SK-N-SH (cell line): ENCODE measurements around the gene IFI6. TPM values are rescaled to one million over a fixed set of nuclear protein-coding genes. Genes with fewer than 3 reads are reported as not detected.

Source experiments
- CTCF ChIA-PET: fragments of 300-600, 350-600 bp; formaldehyde crosslinking; extraction: SDS; loops from one replicate; lab custom pipeline; 2021; lab: Yijun Ruan, JAX
- POLR2A ChIA-PET: fragments of 350-600 bp; sonication (Branson Sonifier 250); formaldehyde crosslinking; extraction: SDS; loops from one replicate; lab custom pipeline; 2020; ENCODE audit warnings: antibody characterized with exemption, inconsistent platforms; lab: Yijun Ruan, JAX
- DNase-seq: peaks from one replicate; pipeline ENCODE4 v3.0.0; 2012
- H2AFZ ChIP-seq: fragments of 200-600 bp; sonication (generic); 2 replicates; pipeline ENCODE4 v1.8.1; 2016; ENCODE audit warnings: antibody characterized with exemption, mild to moderate bottlenecking, low read depth
- H3F3A ChIP-seq: fragments of 200-600 bp; sonication (generic); replicated peaks from 2 replicates; pipeline ENCODE3; 2016; ENCODE audit warnings: antibody characterized with exemption, mild to moderate bottlenecking; ENCODE audit not compliant: insufficient read depth
- H3K27ac ChIP-seq, 2 experiments: fragments of 200-500 bp in 1 of 2; fragments of 200-600 bp in 1 of 2; sonication (Bioruptor generic) in 1 of 2; sonication (generic), shearing (Covaris generic) in 1 of 2; 2 replicates each; pipeline versions ENCODE4 v1.5.1 to v1.6.1; 2014 to 2016; ENCODE audit warnings: low read depth in 2 of 2, inconsistent platforms in 1 of 2, low read length in 1 of 2, mild to moderate bottlenecking in 1 of 2, mixed read lengths in 1 of 2
- H3K27me3 ChIP-seq: fragments of 200-600 bp; sonication (generic), shearing (Covaris generic); 2 replicates; pipeline ENCODE4 v1.6.1; 2016; ENCODE audit warnings: mixed run types; ENCODE audit not compliant: insufficient read depth
- H3K36me3 ChIP-seq, 2 experiments: fragments of 200-500 bp in 1 of 2; fragments of 200-600 bp in 1 of 2; sonication (Bioruptor generic) in 1 of 2; sonication (generic) in 1 of 2; replicated peaks in 1 of 2; 2 replicates each; pipeline versions ENCODE3 to v1.5.1; 2014 to 2016; ENCODE audit warnings: low read length in 1 of 2, mild to moderate bottlenecking in 1 of 2; ENCODE audit not compliant: insufficient read depth in 2 of 2, control insufficient read depth in 1 of 2
- H3K4me1 ChIP-seq, 2 experiments: fragments of 200-500 bp in 1 of 2; fragments of 200-600 bp in 1 of 2; sonication (Bioruptor generic) in 1 of 2; sonication (generic), shearing (Covaris generic) in 1 of 2; 2 replicates each; pipeline versions ENCODE4 v1.5.1 to v1.6.1; 2014 to 2016; ENCODE audit warnings: low read depth in 1 of 2, low read length in 1 of 2, mixed run types in 1 of 2; ENCODE audit not compliant: insufficient read depth in 2 of 2, control insufficient read depth in 1 of 2
- H3K4me2 ChIP-seq: fragments of 200-600 bp; sonication (generic), shearing (Covaris generic); 2 replicates; pipeline ENCODE4 v1.6.1; 2017; ENCODE audit warnings: mixed run types
- H3K4me3 ChIP-seq, 2 experiments: fragments of 200-500 bp in 1 of 2; fragments of 200-600 bp in 1 of 2; sonication (Bioruptor generic) in 1 of 2; sonication (generic), shearing (Covaris generic) in 1 of 2; 2 replicates each; pipeline versions ENCODE4 v1.5.1 to v1.8.1; 2014 to 2016; ENCODE audit warnings: low read depth in 2 of 2, inconsistent platforms in 1 of 2, low read length in 1 of 2, mild to moderate bottlenecking in 1 of 2, mixed read lengths in 1 of 2, moderate library complexity in 1 of 2
- H3K79me2 ChIP-seq: fragments of 200-600 bp; sonication (generic); 2 replicates; pipeline ENCODE4 v1.8.1; 2017; ENCODE audit warnings: mild to moderate bottlenecking; ENCODE audit not compliant: insufficient read depth
- H3K9ac ChIP-seq: fragments of 200-600 bp; sonication (generic); 2 replicates; pipeline ENCODE4 v1.6.1; 2017; ENCODE audit warnings: mixed run types
- H3K9me2 ChIP-seq: fragments of 200-600 bp; sonication (generic); 2 replicates; pipeline ENCODE4 v1.6.1; 2017; ENCODE audit warnings: mixed run types
- H3K9me3 ChIP-seq: fragments of 200-600 bp; sonication (generic); 2 replicates; pipeline ENCODE4 v1.6.1; 2017; ENCODE audit warnings: mixed run types, mild to moderate bottlenecking, moderate library complexity
- H4K20me1 ChIP-seq: fragments of 200-600 bp; sonication (generic); 2 replicates; pipeline ENCODE4 v1.6.1; 2017; ENCODE audit warnings: mild to moderate bottlenecking, mixed run types; ENCODE audit not compliant: insufficient read depth
- CHD2 ChIP-seq: fragments of 150-350 bp; IDR thresholded peaks from 2 replicates; pipeline ENCODE4 v1.6.1; 2018; ENCODE audit warnings: low read length; ENCODE audit not compliant: partially characterized antibody
- ELF1 ChIP-seq: IDR thresholded peaks from 2 replicates; pipeline ENCODE4 v1.4.0; 2012
- FOSL2 ChIP-seq: IDR thresholded peaks from 2 replicates; pipeline ENCODE4 v1.4.0; 2012; ENCODE audit warnings: low read depth, mild to moderate bottlenecking, moderate library complexity, borderline replicate concordance
- NFIC ChIP-seq: IDR thresholded peaks from 2 replicates; pipeline ENCODE4 v1.4.0; 2012; ENCODE audit warnings: borderline replicate concordance
- NRF1 ChIP-seq: IDR thresholded peaks from 2 replicates; pipeline ENCODE4 v1.6.1; 2012; ENCODE audit warnings: low read depth, mild to moderate bottlenecking, low read length
- POLR2AphosphoS5 ChIP-seq: IDR thresholded peaks from 2 replicates; pipeline ENCODE4 v1.6.1; 2012; ENCODE audit warnings: low read depth, low read length
- RCOR1 ChIP-seq: fragments of 150-350 bp; IDR thresholded peaks from 2 replicates; pipeline ENCODE4 v1.6.1; 2017; ENCODE audit warnings: antibody characterized with exemption, low read length
- TCF12 ChIP-seq: IDR thresholded peaks from 2 replicates; pipeline ENCODE4 v1.4.0; 2012
- USF1 ChIP-seq: IDR thresholded peaks from 2 replicates; pipeline ENCODE4 v1.4.0; 2012; ENCODE audit warnings: low read depth, borderline replicate concordance
- WGBS: methylation state at CpG from one replicate; pipeline ENCODE4 v1.1.6; 2017; ENCODE audit warnings: low lambda C conversion rate; 5-methylcytosine and 5-hydroxymethylcytosine counted together
- polyA plus RNA-seq, 3 experiments: library from polyadenylated mRNA; depleted of rRNA; stranded (reverse); fragments of >200 nt; gene quantifications; 2 replicates each; pipeline ENCODE4 v1.2.3, GENCODE V29; 2012
- TF ChIP-seq, protein P1 (sequence below): IDR thresholded peaks from 2 replicates; pipeline ENCODE4 v1.6.1; 2012; ENCODE audit warnings: mild to moderate bottlenecking, low read depth, low read length, moderate library complexity
- TF ChIP-seq, protein P2 (sequence below): fragments of 150-350 bp; IDR thresholded peaks from 2 replicates; pipeline ENCODE4 v1.6.1; 2016; ENCODE audit warnings: mild to moderate bottlenecking, low read depth, low read length
- TF ChIP-seq, protein P3 (sequence below): fragments of 200-600 bp; sonication (generic); IDR thresholded peaks from 2 replicates; pipeline ENCODE4 v1.6.1; 2017; ENCODE audit warnings: antibody characterized with exemption, mild to moderate bottlenecking, moderate library complexity

Gene IFI6
- polyA plus RNA-seq, 1 of the 3 experiments (the other 2 are of a cell fraction): 35.6 TPM

GRCh38 chr1:27664291-27664690, 7.7 kb downstream of the IFI6 start:
- TF ChIP-seq ELF1 (no peak), USF1 (no peak), POLR2AphosphoS5 (no peak), CHD2 (no peak), FOSL2 (no peak), NFIC (no peak), NRF1 (no peak), TCF12 (no peak), RCOR1 (no peak)
- TF ChIP-seq, protein P1, sequence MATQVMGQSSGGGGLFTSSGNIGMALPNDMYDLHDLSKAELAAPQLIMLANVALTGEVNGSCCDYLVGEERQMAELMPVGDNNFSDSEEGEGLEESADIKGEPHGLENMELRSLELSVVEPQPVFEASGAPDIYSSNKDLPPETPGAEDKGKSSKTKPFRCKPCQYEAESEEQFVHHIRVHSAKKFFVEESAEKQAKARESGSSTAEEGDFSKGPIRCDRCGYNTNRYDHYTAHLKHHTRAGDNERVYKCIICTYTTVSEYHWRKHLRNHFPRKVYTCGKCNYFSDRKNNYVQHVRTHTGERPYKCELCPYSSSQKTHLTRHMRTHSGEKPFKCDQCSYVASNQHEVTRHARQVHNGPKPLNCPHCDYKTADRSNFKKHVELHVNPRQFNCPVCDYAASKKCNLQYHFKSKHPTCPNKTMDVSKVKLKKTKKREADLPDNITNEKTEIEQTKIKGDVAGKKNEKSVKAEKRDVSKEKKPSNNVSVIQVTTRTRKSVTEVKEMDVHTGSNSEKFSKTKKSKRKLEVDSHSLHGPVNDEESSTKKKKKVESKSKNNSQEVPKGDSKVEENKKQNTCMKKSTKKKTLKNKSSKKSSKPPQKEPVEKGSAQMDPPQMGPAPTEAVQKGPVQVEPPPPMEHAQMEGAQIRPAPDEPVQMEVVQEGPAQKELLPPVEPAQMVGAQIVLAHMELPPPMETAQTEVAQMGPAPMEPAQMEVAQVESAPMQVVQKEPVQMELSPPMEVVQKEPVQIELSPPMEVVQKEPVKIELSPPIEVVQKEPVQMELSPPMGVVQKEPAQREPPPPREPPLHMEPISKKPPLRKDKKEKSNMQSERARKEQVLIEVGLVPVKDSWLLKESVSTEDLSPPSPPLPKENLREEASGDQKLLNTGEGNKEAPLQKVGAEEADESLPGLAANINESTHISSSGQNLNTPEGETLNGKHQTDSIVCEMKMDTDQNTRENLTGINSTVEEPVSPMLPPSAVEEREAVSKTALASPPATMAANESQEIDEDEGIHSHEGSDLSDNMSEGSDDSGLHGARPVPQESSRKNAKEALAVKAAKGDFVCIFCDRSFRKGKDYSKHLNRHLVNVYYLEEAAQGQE: no peak
- TF ChIP-seq, protein P2, sequence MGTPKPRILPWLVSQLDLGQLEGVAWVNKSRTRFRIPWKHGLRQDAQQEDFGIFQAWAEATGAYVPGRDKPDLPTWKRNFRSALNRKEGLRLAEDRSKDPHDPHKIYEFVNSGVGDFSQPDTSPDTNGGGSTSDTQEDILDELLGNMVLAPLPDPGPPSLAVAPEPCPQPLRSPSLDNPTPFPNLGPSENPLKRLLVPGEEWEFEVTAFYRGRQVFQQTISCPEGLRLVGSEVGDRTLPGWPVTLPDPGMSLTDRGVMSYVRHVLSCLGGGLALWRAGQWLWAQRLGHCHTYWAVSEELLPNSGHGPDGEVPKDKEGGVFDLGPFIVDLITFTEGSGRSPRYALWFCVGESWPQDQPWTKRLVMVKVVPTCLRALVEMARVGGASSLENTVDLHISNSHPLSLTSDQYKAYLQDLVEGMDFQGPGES: no peak
- TF ChIP-seq, protein P3, sequence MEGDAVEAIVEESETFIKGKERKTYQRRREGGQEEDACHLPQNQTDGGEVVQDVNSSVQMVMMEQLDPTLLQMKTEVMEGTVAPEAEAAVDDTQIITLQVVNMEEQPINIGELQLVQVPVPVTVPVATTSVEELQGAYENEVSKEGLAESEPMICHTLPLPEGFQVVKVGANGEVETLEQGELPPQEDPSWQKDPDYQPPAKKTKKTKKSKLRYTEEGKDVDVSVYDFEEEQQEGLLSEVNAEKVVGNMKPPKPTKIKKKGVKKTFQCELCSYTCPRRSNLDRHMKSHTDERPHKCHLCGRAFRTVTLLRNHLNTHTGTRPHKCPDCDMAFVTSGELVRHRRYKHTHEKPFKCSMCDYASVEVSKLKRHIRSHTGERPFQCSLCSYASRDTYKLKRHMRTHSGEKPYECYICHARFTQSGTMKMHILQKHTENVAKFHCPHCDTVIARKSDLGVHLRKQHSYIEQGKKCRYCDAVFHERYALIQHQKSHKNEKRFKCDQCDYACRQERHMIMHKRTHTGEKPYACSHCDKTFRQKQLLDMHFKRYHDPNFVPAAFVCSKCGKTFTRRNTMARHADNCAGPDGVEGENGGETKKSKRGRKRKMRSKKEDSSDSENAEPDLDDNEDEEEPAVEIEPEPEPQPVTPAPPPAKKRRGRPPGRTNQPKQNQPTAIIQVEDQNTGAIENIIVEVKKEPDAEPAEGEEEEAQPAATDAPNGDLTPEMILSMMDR: no peak
- TF ChIP-seq, all 33 proteins: peak for 0
- WGBS: 82% methylated on average over 3 of the region's 8 CpGs

More at GRCh38 chr1:27664291-27664690, 7.7 kb downstream of the IFI6 start:
- H3K9ac ChIP-seq: no peak overlapping the region
- H3K9me3 ChIP-seq: no peaks in the 10 kb centered on the region
- no peaks in the 10 kb centered on the region for H3K27me3 ChIP-seq
- no peak overlapping the region for H3K27ac ChIP-seq
- H3K79me2 ChIP-seq: no peaks in the 10 kb centered on the region
- no peak overlapping the region for H3K4me3 ChIP-seq
- peaks cover 3% of the 10 kb centered on the region for H3F3A ChIP-seq
- ChIA-PET CTCF (interaction anchor here (0.9 to 18.4 kb wide), 5 partner anchors 9 to 364 kb away, joined by 3 to 526 read pairs (median 5); partner anchors contain the start of gene AHDC1), POLR2A (no interaction called here)
- H3K9me2 ChIP-seq: no peaks in the 10 kb centered on the region
- no peaks in the 10 kb centered on the region for H4K20me1 ChIP-seq
- H3K4me2 ChIP-seq: no peak overlapping the region
- peaks cover 2 to 11% of the 10 kb centered on the region in 2 experiments; a peak in 2 of 4 replicates for H3K4me1 ChIP-seq
- H2AFZ ChIP-seq: no peak overlapping the region
- no peak for DNase-seq
- no peaks in the 10 kb centered on the region for H3K36me3 ChIP-seq
